ENCODE measurements around the gene IPCEF1.
A peak's percentile ranks its signal among the peaks of the same experiment; 100 is the strongest.
"Not testable (repeated sequence)": the region's sequence is repeated elsewhere in the genome, so short reads cannot be mapped to it uniquely, and the experiment has no call there.

The IPCEF1 gene

DNA sequence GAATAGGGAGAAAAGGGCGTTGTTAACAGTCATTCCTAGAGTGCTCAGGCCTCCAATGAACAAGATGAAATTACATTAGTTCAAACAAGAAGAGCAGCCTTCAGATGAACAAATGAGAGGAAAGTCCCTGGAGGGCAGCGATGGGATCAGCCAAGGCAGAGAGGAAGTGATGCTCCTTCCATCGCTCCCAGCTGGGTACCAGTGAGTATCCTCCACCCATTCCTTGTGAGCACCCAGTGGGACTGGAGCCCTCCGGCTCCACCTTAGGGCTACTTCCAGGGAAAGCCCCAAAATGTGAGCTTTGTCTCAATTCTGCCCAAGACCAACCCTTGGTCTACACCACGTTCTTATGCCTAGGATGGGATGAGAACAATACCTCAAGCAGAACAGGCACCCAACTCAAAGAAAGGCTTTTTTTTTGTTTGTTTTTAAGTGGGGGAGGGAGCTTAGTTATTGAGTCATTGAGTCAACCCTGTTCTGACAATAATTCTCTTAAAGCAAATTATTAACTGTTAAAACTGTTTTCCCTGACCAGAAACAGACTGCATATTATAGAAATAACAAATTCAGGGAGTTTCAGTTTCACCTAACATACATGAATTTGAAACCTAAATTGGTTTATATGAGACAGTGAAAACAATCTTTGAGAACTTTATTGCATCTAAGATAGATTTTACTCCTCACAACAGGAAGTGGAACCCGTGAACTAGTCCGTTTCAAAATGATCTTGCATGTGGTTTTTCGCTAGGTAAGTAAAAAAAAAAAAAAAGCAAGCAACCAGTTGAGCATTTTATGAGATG is 106.9 kb downstream of the IPCEF1 start:
- peaks cover 7% of the 10 kb centered on the region for H3K27me3 Mint-ChIP-seq
- peak overlapping the region; percentile 52 for H3K27ac Mint-ChIP-seq
- peaks cover 2% of the 10 kb centered on the region for H3K36me3 Mint-ChIP-seq
- H3K9me3 Mint-ChIP-seq: peaks cover 7% of the 10 kb centered on the region
- DNase-seq (ENCODE audit: low spot score in 2 of 2) (no peak), ATAC-seq (ENCODE audit: low read depth) (peak; percentile 63)
- peak overlapping the region; percentile 43 for H3K4me3 Mint-ChIP-seq
- H3K4me1 Mint-ChIP-seq: peaks cover 13% of the 10 kb centered on the region

DNA sequence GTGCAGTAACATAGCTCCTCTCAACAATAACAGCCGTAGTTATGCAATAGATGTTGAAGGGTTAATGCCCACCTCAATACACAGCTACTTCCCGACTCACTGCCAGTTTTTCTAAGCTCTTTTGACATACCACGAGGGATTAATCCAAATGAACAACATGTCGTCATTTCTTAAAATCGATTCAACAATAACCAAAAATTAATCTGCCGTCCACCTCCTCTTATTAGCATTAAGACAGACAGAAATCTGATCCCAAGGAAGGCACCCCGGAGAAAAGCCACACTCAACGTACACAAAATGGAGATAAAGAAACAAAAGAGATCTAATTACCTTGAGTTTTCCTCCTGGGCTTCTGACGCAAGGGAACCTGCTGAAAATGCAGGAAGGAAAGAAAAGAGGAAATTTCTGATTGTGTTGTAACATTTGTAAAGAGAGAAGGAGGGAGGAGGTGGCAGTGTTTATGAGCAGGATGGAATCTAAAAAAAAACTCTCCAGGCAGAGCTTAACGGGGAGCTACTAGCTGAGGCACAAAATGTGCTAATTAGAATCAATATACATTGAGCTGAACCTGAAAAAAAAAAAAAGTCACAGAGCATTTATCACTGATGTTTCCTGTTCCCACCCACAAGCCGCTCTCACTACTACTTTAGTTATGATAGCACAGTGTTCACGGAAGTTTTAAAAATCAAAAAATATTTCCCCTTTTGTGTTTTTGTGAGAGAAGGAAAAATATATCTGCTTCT is 109.3 kb downstream of the IPCEF1 start:
- DNase-seq (ENCODE audit: low spot score in 2 of 2) (no peak), ATAC-seq (ENCODE audit: low read depth) (peak; percentile 43)
- no peak overlapping the region for H3K27ac Mint-ChIP-seq
- H3K9me3 Mint-ChIP-seq: peaks cover 8% of the 10 kb centered on the region
- peaks cover 9% of the 10 kb centered on the region for H3K27me3 Mint-ChIP-seq
- H3K36me3 Mint-ChIP-seq: peaks cover 2% of the 10 kb centered on the region
- H3K4me3 Mint-ChIP-seq: peak overlapping the region; percentile 79
- H3K4me1 Mint-ChIP-seq: peaks cover 13% of the 10 kb centered on the region

DNA sequence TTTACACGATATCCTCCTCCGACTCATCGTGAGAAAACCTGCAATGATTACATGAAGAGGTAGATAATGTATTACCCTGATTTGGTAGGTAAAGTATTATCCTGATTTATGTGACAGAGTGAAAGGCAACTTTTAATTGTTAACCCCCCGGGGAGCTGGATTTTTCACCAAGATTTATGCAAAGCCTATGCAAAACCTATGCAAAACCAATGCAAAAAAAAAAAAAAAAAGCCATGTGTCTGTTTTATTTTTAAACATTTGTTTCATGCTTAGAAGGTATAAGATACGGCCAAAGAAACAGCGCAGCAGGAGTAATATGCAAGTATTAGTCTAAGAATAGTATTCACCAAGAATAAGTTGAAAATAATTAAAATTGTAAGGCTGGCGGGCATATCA is 109.9 kb downstream of the IPCEF1 start:
- Mint-ChIP-seq H3K27me3 (peaks cover 8% of the 10 kb centered on the region), H3K9me3 (peaks cover 8% of the 10 kb centered on the region), H3K4me3 (peak overlapping the region; percentile 21), H3K4me1 (peaks cover 13% of the 10 kb centered on the region), H3K36me3 (peaks cover 2% of the 10 kb centered on the region), H3K27ac (no peak overlapping the region)
- DNase-seq (ENCODE audit: low spot score in 2 of 2) (no peak), ATAC-seq (ENCODE audit: low read depth) (no peak)

DNA sequence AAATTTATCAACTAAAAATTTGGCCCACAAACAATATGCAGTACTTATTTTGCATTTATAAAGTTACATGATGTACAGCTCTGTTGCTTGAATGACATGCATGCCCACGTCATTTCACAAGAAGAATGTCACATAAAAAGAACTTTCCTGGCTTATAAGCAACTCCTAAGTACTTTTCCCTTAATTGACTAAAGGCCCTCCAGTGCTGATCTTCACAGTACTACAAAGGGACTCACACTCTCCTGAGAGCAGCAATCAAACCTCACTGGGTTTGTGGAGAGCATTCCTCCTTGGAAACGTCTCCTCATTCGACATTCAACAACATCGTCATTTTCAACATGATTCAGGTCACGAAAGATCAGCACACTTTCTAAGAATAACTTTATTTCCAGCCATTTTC is 111.1 kb downstream of the IPCEF1 start:
- Mint-ChIP-seq H3K4me1 (peaks cover 13% of the 10 kb centered on the region), H3K4me3 (no peak overlapping the region), H3K36me3 (no peaks in the 10 kb centered on the region), H3K9me3 (peaks cover 6% of the 10 kb centered on the region), H3K27ac (no peak overlapping the region), H3K27me3 (peaks cover 6% of the 10 kb centered on the region)
- DNase-seq (ENCODE audit: low spot score in 2 of 2) (no peak), ATAC-seq (ENCODE audit: low read depth) (no peak)

DNA sequence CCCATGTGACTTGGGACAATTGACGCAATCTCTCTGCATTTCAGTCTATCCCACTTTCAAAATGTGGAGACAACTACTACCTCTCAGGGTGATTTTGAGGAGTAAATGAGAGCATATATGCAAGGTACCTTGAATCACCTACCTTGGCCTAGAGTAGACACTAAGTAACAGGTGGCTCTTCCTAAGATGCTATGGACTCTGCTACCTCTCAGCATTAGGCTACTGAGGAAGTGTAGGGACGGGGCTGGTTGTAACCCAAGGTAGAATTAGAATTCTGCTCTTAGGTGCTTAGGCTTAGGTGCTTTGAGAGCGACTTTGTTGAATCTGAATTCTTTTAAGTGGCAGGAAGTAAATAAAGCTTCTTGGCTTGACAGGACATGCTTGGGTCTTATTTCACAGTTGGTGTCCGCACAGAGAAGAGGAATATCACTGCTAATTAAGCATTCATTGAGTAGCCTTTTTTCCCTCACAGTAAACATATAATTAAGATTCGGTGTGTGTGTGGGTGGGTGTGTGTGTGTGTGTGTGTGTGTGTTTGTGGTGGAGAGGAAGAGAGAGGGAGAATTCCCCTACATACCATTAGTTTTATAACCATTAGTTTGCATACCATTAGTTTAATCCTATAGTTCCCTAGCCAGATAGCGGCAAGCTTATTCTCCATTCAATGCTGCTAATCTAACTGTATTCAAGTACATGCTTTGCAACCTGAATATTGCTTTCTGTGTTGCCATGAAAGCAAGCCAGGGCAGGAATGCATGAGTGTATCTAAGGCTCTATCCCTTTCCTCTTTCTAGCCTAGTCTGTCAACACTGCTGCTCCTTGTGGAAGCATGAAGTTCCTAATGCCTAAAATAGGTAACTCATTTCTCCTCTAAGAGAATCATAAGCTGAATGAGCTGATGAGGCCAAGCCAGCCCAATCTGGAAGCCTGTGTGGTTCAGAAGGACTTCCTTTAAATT is 112.5 kb downstream of the IPCEF1 start:
- DNase-seq (ENCODE audit: low spot score in 2 of 2) (no peak), ATAC-seq (ENCODE audit: low read depth) (no peak)
- no peak overlapping the region for H3K27ac Mint-ChIP-seq
- H3K27me3 Mint-ChIP-seq: peaks cover 6% of the 10 kb centered on the region
- no peaks in the 10 kb centered on the region for H3K36me3 Mint-ChIP-seq
- peaks cover 7% of the 10 kb centered on the region for H3K4me1 Mint-ChIP-seq
- peaks cover 6% of the 10 kb centered on the region for H3K9me3 Mint-ChIP-seq
- H3K4me3 Mint-ChIP-seq: no peak overlapping the region

DNA sequence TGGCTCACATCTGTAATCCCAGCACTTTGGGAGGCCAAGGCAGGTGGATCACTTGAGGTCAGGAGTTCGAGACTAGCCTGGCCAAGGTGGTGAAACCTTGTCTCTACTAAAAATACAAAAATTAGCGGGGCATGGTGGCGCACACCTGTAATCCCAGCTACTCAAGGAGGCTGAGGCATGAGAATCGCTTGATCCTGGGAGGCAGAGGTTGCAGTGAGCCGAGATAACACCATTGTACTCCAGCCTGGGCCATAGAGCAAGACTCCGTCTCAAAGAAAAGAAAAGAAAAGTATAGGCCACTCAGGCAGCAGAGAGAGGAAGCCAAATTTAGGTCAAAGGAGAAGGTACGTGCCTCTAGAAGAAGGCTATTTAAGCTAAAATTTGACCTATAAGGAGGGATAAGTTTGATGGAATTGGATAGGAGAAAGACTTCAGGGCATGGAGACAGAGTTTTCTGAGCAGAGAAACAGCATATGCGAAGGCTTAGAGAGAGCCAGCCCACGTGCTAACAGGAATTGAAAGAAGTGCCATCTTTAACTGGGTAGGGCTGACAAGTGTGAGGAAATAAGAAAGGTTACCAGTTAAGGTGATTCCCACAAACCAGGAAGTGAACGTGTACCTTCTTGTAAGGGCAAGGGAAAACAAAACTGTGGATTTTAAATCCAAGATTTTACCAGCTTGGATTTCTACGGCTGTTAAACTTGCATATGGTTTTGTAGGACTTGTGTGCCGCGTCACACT is 113.8 kb downstream of the IPCEF1 start:
- DNase-seq (ENCODE audit: low spot score in 2 of 2) (no peak), ATAC-seq (ENCODE audit: low read depth) (no peak)
- Mint-ChIP-seq H3K4me1 (peaks cover 7% of the 10 kb centered on the region), H3K27ac (no peak overlapping the region), H3K9me3 (peaks cover 6% of the 10 kb centered on the region), H3K36me3 (no peaks in the 10 kb centered on the region), H3K27me3 (peaks cover 6% of the 10 kb centered on the region), H3K4me3 (no peak overlapping the region)

DNA sequence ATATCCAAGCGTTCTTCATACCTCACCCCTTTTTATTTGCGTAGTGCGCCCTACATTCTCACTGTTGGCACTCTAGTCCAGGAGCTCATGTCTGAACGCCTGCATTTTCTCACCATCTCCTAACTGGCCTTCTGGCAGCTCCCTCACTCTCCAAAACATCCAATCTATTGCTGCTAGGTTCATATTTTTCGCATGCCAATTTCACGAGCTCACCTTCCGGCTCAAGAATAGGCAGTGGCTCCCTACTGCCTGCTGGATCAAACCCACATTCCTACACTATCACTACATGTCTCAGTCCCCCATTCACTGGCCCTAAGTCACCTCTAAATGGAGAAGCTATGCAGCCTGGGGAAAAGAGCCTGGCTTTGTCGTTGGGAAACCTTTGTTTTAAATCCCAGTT is 115.0 kb downstream of the IPCEF1 start:
- DNase-seq (ENCODE audit: low spot score in 2 of 2): no peak
- H3K9me3 Mint-ChIP-seq: peaks cover 6% of the 10 kb centered on the region
- H3K27me3 Mint-ChIP-seq: peaks cover 2% of the 10 kb centered on the region
- no peak overlapping the region for H3K4me3 Mint-ChIP-seq
- H3K4me1 Mint-ChIP-seq: peaks cover 2% of the 10 kb centered on the region
- no peak overlapping the region for H3K27ac Mint-ChIP-seq
- no peak for ATAC-seq (ENCODE audit: low read depth)
- no peaks in the 10 kb centered on the region for H3K36me3 Mint-ChIP-seq

DNA sequence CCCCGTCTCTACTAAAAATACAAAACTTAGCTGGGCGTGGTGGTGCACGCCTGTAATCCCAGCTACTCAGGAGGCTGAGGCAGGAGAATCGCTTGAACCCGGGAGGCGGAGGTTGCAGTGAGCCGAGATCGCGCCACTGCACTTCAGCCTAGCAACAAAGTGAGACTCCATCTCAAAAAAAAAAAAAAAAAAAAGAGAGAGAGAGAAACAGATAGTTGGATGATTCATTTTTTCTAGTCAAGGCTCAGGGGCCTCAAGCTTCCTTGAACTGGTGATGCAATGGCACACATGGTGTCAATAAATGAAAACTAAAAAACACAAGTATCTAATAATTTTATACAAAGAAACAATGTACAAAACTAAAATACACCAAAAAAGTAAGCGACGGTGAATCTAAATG is 115.5 kb downstream of the IPCEF1 start:
- H3K36me3 Mint-ChIP-seq; DNase-seq (ENCODE audit: low spot score in 2 of 2); ATAC-seq (ENCODE audit: low read depth); H3K4me1 Mint-ChIP-seq; H3K27me3 Mint-ChIP-seq; H3K27ac Mint-ChIP-seq; H3K9me3 Mint-ChIP-seq; H3K4me3 Mint-ChIP-seq: not testable (repeated sequence)

DNA sequence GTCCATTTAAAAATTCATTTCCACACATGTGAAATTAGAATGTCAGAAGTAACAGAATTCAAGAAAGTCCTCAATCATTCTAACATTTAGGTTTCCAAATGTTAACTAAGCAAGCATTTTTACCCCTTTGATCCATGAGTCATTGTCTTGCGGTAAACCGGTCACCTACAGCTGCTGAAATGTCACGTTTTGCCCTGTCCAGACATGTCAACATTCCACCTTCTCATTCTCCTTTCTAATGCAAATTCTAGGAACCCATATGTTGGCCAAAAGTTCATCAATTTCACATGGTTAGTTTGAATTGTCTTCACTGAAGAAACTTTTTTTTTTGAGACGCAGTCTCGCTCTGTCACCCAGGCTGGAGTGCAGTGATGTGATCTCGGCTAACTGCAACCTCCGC is 117.2 kb downstream of the IPCEF1 start:
- Mint-ChIP-seq H3K4me1 (peaks cover 1% of the 10 kb centered on the region), H3K4me3 (no peak overlapping the region), H3K27ac (no peak overlapping the region), H3K9me3 (peaks cover 4% of the 10 kb centered on the region), H3K27me3 (peaks cover 2% of the 10 kb centered on the region), H3K36me3 (no peaks in the 10 kb centered on the region)
- ATAC-seq (ENCODE audit: low read depth) (no peak), DNase-seq (ENCODE audit: low spot score in 2 of 2) (no peak)

DNA sequence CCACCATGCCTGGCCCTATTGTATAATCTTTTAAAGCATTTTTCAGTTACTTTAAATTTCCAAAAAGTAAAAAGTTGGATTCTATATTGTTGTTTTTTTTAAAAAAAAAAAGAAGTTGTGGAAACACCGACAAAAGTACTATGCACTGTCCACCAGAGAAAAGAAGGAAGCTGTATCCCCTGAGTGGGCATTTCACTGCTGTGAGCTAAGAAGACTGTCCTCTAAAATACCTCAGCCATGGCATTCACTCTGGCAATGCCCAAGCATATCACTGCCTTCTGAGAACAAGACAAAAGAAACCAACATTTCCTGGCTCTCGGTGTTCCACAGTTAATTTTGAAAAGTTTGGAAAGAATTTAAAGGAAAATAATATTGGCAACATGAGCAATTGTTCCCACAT is 117.8 kb downstream of the IPCEF1 start:
- no peak overlapping the region for H3K27ac Mint-ChIP-seq
- no peak for ATAC-seq (ENCODE audit: low read depth)
- peaks cover 5% of the 10 kb centered on the region for H3K4me1 Mint-ChIP-seq
- peaks cover 4% of the 10 kb centered on the region for H3K9me3 Mint-ChIP-seq
- peaks cover 2% of the 10 kb centered on the region for H3K27me3 Mint-ChIP-seq
- H3K4me3 Mint-ChIP-seq: no peak overlapping the region
- H3K36me3 Mint-ChIP-seq: no peaks in the 10 kb centered on the region
- no peak for DNase-seq (ENCODE audit: low spot score in 2 of 2)

DNA sequence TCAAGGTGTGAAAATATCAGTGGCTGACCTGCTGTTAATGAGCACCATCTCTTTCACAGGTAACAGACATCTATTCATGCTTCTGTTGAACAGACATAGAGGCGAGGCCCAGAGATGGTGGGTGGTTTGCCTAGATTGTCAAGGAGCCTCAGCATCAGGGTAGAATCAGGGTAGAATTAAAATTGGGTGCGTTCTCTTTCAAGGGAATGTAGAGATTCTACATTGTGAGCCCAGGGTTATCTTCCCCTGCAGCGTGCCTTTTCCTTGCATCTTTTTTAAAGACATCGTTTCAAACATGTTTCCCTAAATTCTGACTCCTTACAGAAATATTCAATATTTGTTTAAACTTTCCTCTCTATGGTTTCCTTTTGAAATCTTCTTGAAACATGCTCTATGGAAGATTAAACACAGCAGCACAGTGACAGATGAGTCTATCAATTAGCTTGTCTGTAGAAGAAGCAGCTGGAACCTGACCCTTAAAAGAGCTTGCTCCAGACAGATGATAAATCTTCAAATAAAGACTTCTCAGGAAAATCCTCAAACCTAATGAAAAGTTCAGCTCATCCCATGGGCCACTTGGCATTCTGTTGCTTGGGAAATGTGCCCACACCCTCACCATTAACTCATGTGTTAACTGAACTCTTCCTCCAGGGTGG is 119.8 kb downstream of the IPCEF1 start:
- H3K27ac Mint-ChIP-seq: no peak overlapping the region
- H3K4me3 Mint-ChIP-seq: no peak overlapping the region
- H3K27me3 Mint-ChIP-seq: no peaks in the 10 kb centered on the region
- no peak for DNase-seq (ENCODE audit: low spot score in 2 of 2)
- no peaks in the 10 kb centered on the region for H3K36me3 Mint-ChIP-seq
- no peak for ATAC-seq (ENCODE audit: low read depth)
- H3K4me1 Mint-ChIP-seq: peaks cover 9% of the 10 kb centered on the region
- H3K9me3 Mint-ChIP-seq: no peaks in the 10 kb centered on the region

DNA sequence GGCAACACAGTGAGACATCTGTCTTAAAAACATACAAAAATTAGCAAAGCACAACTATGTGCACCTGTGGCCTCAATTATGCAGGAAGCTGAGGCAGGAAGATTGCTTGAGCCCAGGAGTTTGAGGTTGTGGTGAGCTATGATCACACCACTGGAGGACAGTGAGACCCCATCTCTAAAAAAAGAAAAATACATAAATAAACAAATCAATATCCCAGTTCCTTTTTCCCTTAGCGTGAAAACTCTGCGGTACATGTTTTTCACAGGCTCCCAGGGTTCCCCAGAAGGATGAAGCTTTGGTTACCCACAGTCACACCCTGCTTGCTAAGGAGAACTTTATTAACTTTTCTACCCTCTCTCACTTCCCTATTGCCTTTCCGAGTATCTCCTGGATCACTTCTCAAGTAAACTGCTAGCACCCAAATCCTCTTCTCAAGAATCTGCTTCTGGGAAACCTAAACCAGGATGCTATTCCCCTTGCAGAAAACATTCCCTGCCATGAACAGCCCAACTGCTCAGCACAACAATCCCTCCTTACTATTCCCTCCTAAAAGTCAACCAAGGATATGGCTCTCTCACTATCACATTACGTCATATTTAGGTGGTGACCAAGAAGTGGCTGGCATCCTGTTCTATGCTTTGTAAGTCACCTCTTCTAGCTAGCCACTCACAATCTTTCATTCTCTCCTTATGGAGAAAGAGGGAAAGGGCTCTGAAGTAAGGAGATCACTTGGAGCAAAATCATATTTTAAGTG is 122.4 kb downstream of the IPCEF1 start:
- ATAC-seq (ENCODE audit: low read depth) (peak; percentile 40), DNase-seq (ENCODE audit: low spot score in 2 of 2) (no peak)
- Mint-ChIP-seq H3K4me3 (no peak overlapping the region), H3K9me3 (no peaks in the 10 kb centered on the region), H3K27me3 (no peaks in the 10 kb centered on the region), H3K36me3 (no peaks in the 10 kb centered on the region), H3K27ac (peak overlapping the region; percentile 60), H3K4me1 (peaks cover 14% of the 10 kb centered on the region)
